Endothelial cell of umbilical vein (primary cell): Measurements from ENCODE around the gene DDX59. TPM values are rescaled to one million over a fixed set of nuclear protein-coding genes. Genes with fewer than 3 reads are reported as not detected.
A peak's percentile ranks its signal among the peaks of the same experiment; 100 is the strongest.

Experiments used
- BruUV-seq: library from RNA; stranded (reverse); fragments of 400-500 nt; replicated peaks from 2 replicates; lab custom pipeline; 2021; lab: Mats Ljungman, UMichigan
- CTCF ChIA-PET: fragments of 300-600, 350-600 bp; sonication (Branson Sonifier 250); formaldehyde crosslinking; loops from one replicate; lab custom pipeline; 2021; ENCODE audit warnings: antibody characterized with exemption, inconsistent platforms; lab: Charles Lee
- POLR2A ChIA-PET: fragments of 300-600, 350-600 bp; sonication (Branson Sonifier 250); formaldehyde crosslinking; loops from one replicate; lab custom pipeline; 2021; ENCODE audit warnings: antibody characterized with exemption, inconsistent platforms; lab: Charles Lee
- DNase-seq: peaks from one replicate; pipeline ENCODE4 v3.0.0-alpha.2; 2011; ENCODE audit warnings: low read depth, low spot score
- FAIRE-seq: peaks from 2 replicates; lab custom pipeline; 2011; peaks lifted over from hg19 to GRCh38; lab: Jason Lieb, UNC
- H2AFZ ChIP-seq: 2 replicates; pipeline ENCODE4 v1.6.0; 2012; ENCODE audit warnings: low read depth, low read length, control low read depth, inconsistent platforms
- H3K27ac ChIP-seq: 2 replicates; pipeline ENCODE4 v1.5.1; 2011; ENCODE audit warnings: low read depth, mild to moderate bottlenecking, control low read depth, low read length, moderate library complexity; ENCODE audit not compliant: insufficient read depth
- H3K27me3 ChIP-seq, 2 experiments: 2 replicates each; pipeline versions ENCODE4 v1.6.0 to v1.6.1; 2011; ENCODE audit warnings: low read length in 2 of 2, mixed read lengths in 1 of 2; ENCODE audit not compliant: control insufficient read depth in 2 of 2, insufficient read depth in 2 of 2
- H3K36me3 ChIP-seq, 2 experiments: 2 replicates in 1 of 2; 3 replicates in 1 of 2; pipeline ENCODE4 v1.5.1; 2011; ENCODE audit warnings: low read length in 2 of 2, mild to moderate bottlenecking in 1 of 2, moderate library complexity in 1 of 2; ENCODE audit not compliant: control insufficient read depth in 2 of 2, insufficient read depth in 2 of 2; ENCODE audit errors: extremely low read depth in 1 of 2
- H3K4me1 ChIP-seq: 3 replicates; pipeline ENCODE4 v1.5.1; 2011; ENCODE audit warnings: mild to moderate bottlenecking, low read length; ENCODE audit not compliant: control insufficient read depth, insufficient read depth; ENCODE audit errors: extremely low read depth
- H3K4me2 ChIP-seq: 2 replicates; pipeline ENCODE4 v1.6.1; 2011; ENCODE audit warnings: low read length, control low read depth, mixed read lengths; ENCODE audit not compliant: insufficient read depth
- H3K4me3 ChIP-seq, 3 experiments: fragments of 200-600 bp in 1 of 3; sonication (generic), shearing (Covaris generic) in 1 of 3; replicated peaks in 1 of 3; 2 replicates each; pipeline ENCODE4 v1.5.1; 2011 to 2016; ENCODE audit warnings: control low read depth in 3 of 3, low read length in 3 of 3, mild to moderate bottlenecking in 2 of 3, inconsistent platforms in 1 of 3, low read depth in 1 of 3, moderate library complexity in 1 of 3; ENCODE audit not compliant: insufficient read depth in 1 of 3
- H3K79me2 ChIP-seq: 2 replicates; pipeline ENCODE4 v1.6.0; 2012; ENCODE audit warnings: low read length, inconsistent platforms; ENCODE audit not compliant: control insufficient read depth, insufficient read depth
- H3K9ac ChIP-seq: replicated peaks from 2 replicates; pipeline ENCODE3; 2011; ENCODE audit warnings: low read length, control low read depth; ENCODE audit not compliant: insufficient read depth; ENCODE audit errors: extremely low read depth
- H3K9me1 ChIP-seq: replicated peaks from 3 replicates; pipeline ENCODE4 v1.6.0; 2011; ENCODE audit warnings: mild to moderate bottlenecking, low read length; ENCODE audit not compliant: control insufficient read depth, insufficient read depth; ENCODE audit errors: extremely low read depth
- H3K9me3 ChIP-seq: replicated peaks from 2 replicates; pipeline ENCODE4 v1.5.1; 2012; ENCODE audit warnings: low read length, inconsistent platforms; ENCODE audit not compliant: control insufficient read depth, insufficient read depth
- H4K20me1 ChIP-seq: replicated peaks from 2 replicates; pipeline ENCODE3; 2011; ENCODE audit warnings: mild to moderate bottlenecking, low read length; ENCODE audit not compliant: control insufficient read depth, insufficient read depth; ENCODE audit errors: extremely low read depth
- EZH2 ChIP-seq: IDR thresholded peaks from 2 replicates; pipeline ENCODE4 v1.6.1; 2012; ENCODE audit warnings: borderline replicate concordance, low read depth, mild to moderate bottlenecking, moderate library complexity, low read length, inconsistent platforms; ENCODE audit not compliant: severe bottlenecking
- FOS ChIP-seq: IDR thresholded peaks from 2 replicates; pipeline ENCODE4 v1.6.1; 2011; ENCODE audit warnings: mild to moderate bottlenecking, low read length, moderate library complexity, borderline replicate concordance; ENCODE audit not compliant: insufficient read depth
- GATA2 ChIP-seq: IDR thresholded peaks from 2 replicates; pipeline ENCODE4 v1.7.0; 2011; ENCODE audit warnings: low read depth, mild to moderate bottlenecking, moderate library complexity, mixed read lengths, low read length; ENCODE audit not compliant: insufficient read length, insufficient read depth
- JUN ChIP-seq: IDR thresholded peaks from 2 replicates; pipeline ENCODE4 v1.6.1; 2011; ENCODE audit warnings: borderline replicate concordance, low read depth; ENCODE audit not compliant: insufficient read length, insufficient read depth
- MYC ChIP-seq: IDR thresholded peaks from one replicate; pipeline ENCODE4 v1.6.1; 2011; ENCODE audit warnings: mild to moderate bottlenecking, low read depth, low read length
- POLR2A ChIP-seq: IDR thresholded peaks from 2 replicates; pipeline ENCODE4 v1.6.1; 2012; ENCODE audit warnings: low read depth, mild to moderate bottlenecking, control low read depth, low read length
- POLR2AphosphoS5 ChIP-seq: IDR thresholded peaks from 2 replicates; pipeline ENCODE4 v1.6.1; 2012; ENCODE audit warnings: low read depth, mild to moderate bottlenecking, control low read depth, low read length, moderate library complexity; ENCODE audit not compliant: insufficient read depth
- dilution Hi-C: fragments of 300-500 bp; cut with MboI; formaldehyde crosslinking; loops from one replicate; pipeline ENCODE4 v1.15.0; 2019; ENCODE audit warnings: low sequenced_read_pairs; ENCODE audit not compliant: extremely low pct_ligation_motif_present
- intact Hi-C: fragments of 100-400 bp; cut with micrococcal nuclease; formaldehyde crosslinking; loops from one replicate; pipeline ENCODE4 v1.10.0; 2022
- polyA plus RNA-seq, 4 experiments: library from polyadenylated mRNA; depleted of rRNA in 3 of 4; stranded (reverse) in 3 of 4; unstranded in 1 of 4; fragments of >200 nt; gene quantifications; 2 replicates each; pipeline versions ENCODE4 v1.2.1 to v1.2.3, GENCODE V29; 2011 to 2012; ENCODE audit warnings: missing spikeins in 1 of 4
- total RNA-seq: library from RNA; stranded (reverse); gene quantifications from 2 replicates; pipeline ENCODE4 v1.2.3, GENCODE V29; 2021

The DDX59 gene
- total and polyA plus RNA-seq, 2 donors (not counting 3 experiments of a cell fraction or from before 2014, with no cell fraction given), result 8.1 to 17.7 TPM

GRCh38 chr1:200620273-200621131, 49.2 kb downstream of the DDX59 start, which contains the start of gene KIF14:
TSS of gene KIF14 (minus strand) at chr1:200620751. CDS start at chr1:200618723, 2,028 bp downstream.
- no peaks in the 10 kb centered on the region for H3K9me1 ChIP-seq
- ChIA-PET CTCF (interaction anchor here (1.7 to 5.8 kb wide), 8 partner anchors 9 to 181 kb away, joined by 5 to 177 read pairs (median 26); partner anchors contain the start of gene DDX59), POLR2A (no interaction called here)
- no peaks in the 10 kb centered on the region for H3K9me3 ChIP-seq
- DNase-seq (peak; percentile 89), FAIRE-seq (peak; percentile 73)
- H3K4me3 ChIP-seq, result peak within 1 kb of the TSS; percentile 58 to 94 (median 81)
- TF ChIP-seq GATA2 (peak; percentile 20), EZH2 (no peak), MYC (no peak), POLR2A (peak; percentile 51), FOS (peak; percentile 67), POLR2AphosphoS5 (peak; percentile 74), JUN (peak; percentile 59)
- peak within 1 kb of the TSS; percentile 95 for H3K27ac ChIP-seq
- TSS peak; percentile 91 for BruUV-seq
- H3K9ac ChIP-seq, result peak within 1 kb of the TSS; percentile 92
- dilution Hi-C loops (loop anchor here (25.0 kb wide), 1 partner anchor 167 kb away; no protein-coding TSS in a partner anchor), intact Hi-C loops (loop anchor here (1.0 to 5.0 kb wide), 5 partner anchors 49 to 492 kb away; partner anchors contain the start of genes CACNA1S and DDX59)
- H3K27me3 ChIP-seq, result no peaks in the 10 kb centered on the region
- peaks cover 16% of the 10 kb centered on the region for H3K4me1 ChIP-seq
- peaks cover 0 to 9% of the 10 kb centered on the region in 2 experiments for H3K36me3 ChIP-seq
- peaks cover 11% of the 10 kb centered on the region for H3K79me2 ChIP-seq
- H3K4me2 ChIP-seq, result peak within 1 kb of the TSS; percentile 99
- no peaks in the 10 kb centered on the region for H4K20me1 ChIP-seq
- peak within 1 kb of the TSS; percentile 78 for H2AFZ ChIP-seq
